Fibroblast of pulmonary artery (primary cell): ENCODE data around the gene MAPK9.

ENCODE experiments used
- DNase-seq: peaks from one replicate; pipeline ENCODE4 v3.0.0-alpha.2; 2010; ENCODE audit warnings: low read depth
- H3K4me3 ChIP-seq: replicated peaks from 2 replicates; pipeline ENCODE4 v1.5.1; 2011; ENCODE audit warnings: low read depth, mild to moderate bottlenecking, control low read depth, low read length, moderate library complexity
- TF ChIP-seq, protein P1 (sequence below): IDR thresholded peaks from 2 replicates; pipeline ENCODE4 v1.5.1; 2011; ENCODE audit warnings: mild to moderate bottlenecking, control low read depth, low read length, inconsistent platforms; ENCODE audit errors: missing control alignments

MAPK9 gene

GRCh38 chr5:180291943-180292831, at the start of gene MAPK9:
TSS of gene MAPK9 (minus strand) at chr5:180292083. CDS start at chr5:180280561, 11,522 bp downstream.
- DNase-seq: peak; percentile 71
- H3K4me3 ChIP-seq: peak within 1 kb of the TSS; percentile 71
- TF ChIP-seq, protein P1, sequence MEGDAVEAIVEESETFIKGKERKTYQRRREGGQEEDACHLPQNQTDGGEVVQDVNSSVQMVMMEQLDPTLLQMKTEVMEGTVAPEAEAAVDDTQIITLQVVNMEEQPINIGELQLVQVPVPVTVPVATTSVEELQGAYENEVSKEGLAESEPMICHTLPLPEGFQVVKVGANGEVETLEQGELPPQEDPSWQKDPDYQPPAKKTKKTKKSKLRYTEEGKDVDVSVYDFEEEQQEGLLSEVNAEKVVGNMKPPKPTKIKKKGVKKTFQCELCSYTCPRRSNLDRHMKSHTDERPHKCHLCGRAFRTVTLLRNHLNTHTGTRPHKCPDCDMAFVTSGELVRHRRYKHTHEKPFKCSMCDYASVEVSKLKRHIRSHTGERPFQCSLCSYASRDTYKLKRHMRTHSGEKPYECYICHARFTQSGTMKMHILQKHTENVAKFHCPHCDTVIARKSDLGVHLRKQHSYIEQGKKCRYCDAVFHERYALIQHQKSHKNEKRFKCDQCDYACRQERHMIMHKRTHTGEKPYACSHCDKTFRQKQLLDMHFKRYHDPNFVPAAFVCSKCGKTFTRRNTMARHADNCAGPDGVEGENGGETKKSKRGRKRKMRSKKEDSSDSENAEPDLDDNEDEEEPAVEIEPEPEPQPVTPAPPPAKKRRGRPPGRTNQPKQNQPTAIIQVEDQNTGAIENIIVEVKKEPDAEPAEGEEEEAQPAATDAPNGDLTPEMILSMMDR: no peak

GRCh38 chr5:180341595-180341994, 49.7 kb upstream of the MAPK9 start:
- H3K4me3 ChIP-seq: no peak overlapping the region
- DNase-seq: no peak
- TF ChIP-seq, protein P1: no peak

- TF ChIP-seq, protein P1: no peak
- DNase-seq: no peak
- H3K4me3 ChIP-seq: no peak overlapping the region
Measured at GRCh38 chr5:180340856-180341255, 49.0 kb upstream of the MAPK9 start.

DNA sequence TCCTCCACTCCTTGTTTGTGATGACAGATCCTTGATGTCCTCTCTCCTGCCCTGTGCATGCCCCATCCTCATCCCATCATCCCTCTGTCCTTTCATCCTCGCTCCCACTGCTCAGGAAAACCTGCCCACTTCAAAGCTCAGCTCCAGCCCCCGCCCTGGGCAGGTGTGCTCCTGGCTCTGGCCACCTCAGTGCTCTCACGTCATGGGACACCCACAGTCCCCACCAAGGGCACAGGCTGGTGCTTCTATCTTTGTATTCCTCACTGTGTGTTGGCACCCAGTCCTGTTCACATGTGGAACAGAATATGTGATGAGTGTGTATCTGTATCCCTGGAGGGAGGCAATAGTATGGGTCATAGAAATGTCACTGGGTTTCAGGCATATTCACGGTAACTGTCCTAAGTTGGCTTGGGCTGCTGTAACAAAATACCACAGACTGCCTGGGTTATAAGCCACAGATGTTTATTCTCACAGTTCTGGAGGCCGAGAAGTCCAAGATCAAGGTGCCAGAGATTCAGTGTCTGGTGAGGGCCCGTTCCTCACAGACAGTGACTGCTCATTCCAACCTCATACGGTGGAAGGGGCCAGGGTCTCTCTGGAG, 47.8 kb upstream of the MAPK9 start:
- H3K4me3 ChIP-seq: no peak overlapping the region
- DNase-seq: no peak
- TF ChIP-seq, protein P1: no peak

GRCh38 chr5:180338001-180338707, 46.3 kb upstream of the MAPK9 start:
- no peak overlapping the region for H3K4me3 ChIP-seq
- TF ChIP-seq, protein P1: no peak
- DNase-seq: no peak

DNA sequence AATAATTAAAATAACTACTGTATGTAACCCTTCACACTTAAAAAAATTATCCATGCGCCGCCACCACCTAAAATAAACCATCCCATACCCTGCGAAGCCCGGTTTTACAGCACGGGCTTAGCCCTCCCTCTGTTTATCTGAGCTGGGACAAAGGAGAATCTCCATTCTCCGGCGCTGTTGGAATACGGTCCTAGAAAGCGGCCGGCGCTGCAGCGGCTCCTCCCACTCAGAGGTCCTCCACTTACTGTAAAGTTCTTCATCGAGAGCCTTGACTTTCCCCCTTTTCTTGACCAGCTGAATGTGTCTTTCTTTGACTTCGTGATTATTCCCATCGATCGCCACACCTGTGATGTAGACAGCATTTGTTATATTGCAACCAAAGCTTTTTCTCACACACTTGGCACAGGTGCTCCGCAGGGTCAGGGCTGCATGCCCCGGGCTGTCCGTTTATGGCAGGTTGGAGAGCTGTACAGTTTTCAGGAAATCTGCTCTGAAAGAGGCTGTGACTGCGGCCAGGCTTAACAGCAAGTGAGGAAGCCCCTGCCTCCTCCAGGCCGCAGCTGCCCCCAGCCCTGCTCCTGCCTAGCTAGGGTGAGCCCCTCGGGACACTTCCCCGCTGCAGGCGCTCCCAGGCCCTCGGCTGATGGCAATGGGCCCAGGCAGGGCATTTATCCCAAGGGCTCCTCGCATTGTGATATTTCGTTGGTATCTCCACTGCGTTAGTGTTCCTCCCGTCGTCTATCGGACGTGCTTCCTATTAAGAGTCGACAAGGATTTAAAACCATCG, 44.5 kb upstream of the MAPK9 start:
- no peak overlapping the region for H3K4me3 ChIP-seq
- TF ChIP-seq, protein P1: no peak
- no peak for DNase-seq
